22Rv1 (cell line): Measurements from ENCODE around the gene LBP.
"Not testable (repeated sequence)": the region's sequence is repeated elsewhere in the genome, so short reads cannot be mapped to it uniquely, and the experiment has no call there.

Source experiments
- H3K27ac ChIP-seq: fragments of 450-650 bp; 2 replicates; pipeline ENCODE4 v1.5.1; 2017
- CTCF ChIP-seq: fragments of 450-650 bp; IDR thresholded peaks from 2 replicates; pipeline ENCODE4 v1.5.1; 2017; ENCODE audit warnings: mild to moderate bottlenecking
- ZFX ChIP-seq: fragments of 450-650 bp; IDR thresholded peaks from 2 replicates; pipeline ENCODE4 v1.6.1; 2017; ENCODE audit warnings: antibody characterized with exemption, borderline replicate concordance

Gene LBP

DNA sequence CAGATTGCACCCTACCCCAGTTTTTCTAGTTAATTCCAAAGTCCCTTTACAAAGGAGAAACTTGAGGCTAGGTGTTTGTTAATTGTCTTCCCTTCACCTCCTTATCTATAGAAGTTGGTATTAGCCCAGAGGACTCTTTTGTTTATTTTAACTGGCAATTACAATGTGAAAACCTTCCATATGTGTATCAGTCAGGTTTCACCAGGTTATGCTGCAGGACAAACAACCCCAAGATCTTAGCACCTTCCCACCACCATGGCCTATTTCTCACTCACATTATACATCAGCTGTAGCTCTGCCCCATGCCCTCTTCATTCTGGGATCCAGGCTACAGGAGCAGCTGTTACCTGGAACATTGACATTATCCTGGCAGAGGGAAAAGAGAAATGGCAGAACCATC, 57.7 kb downstream of the LBP start:
- no peak overlapping the region for H3K27ac ChIP-seq
- TF ChIP-seq CTCF, result no peak
- TF ChIP-seq ZFX, result no peak

DNA sequence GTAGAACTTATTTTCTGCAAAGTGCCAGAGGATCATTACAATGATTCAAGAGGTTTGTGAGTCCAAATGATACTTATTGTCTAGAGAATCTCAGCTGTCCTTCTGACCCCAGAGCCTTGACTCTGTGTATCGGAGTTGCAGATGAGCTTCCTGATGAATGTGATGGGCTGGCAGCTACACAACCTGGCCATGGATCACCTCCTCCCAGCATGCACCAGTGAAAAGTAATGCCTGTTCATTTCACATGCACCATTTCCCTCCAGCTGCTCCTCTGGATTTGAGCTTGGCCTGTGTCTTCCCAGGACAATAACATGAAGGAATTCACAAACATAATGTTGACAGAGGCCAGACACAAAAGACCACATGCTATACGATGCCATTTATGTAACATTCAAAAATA, 58.9 kb downstream of the LBP start:
- H3K27ac ChIP-seq, result no peak overlapping the region
- TF ChIP-seq ZFX, result no peak

- H3K27ac ChIP-seq, result no peak overlapping the region
- TF ChIP-seq ZFX (no peak), CTCF (no peak)
Observed at GRCh38 chr20:38406476-38406875, 60.2 kb downstream of the LBP start.

- H3K27ac ChIP-seq, result no peak overlapping the region
- TF ChIP-seq CTCF (no peak), ZFX (no peak)
Observed at GRCh38 chr20:38407321-38407720, 61.0 kb downstream of the LBP start.

DNA sequence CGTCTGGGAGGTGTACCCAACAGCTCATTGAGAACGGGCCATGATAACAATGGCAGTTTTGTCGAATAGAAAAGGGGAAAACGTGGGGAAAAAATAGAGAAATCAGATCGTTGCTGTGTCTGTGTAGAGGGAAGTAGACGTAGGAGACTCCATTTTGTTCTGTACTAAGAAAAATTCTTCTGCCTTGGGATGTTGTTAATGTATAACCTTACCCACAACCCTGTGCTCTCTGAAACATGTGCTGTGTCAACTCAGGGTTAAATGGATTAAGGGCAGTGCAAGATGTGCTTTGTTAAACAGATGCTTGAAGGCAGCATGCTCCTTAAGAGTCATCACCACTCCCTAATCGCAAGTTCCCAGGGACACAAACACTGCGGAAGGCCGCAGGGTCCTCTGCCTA, 61.5 kb downstream of the LBP start:
- H3K27ac ChIP-seq, result not testable (repeated sequence)

DNA sequence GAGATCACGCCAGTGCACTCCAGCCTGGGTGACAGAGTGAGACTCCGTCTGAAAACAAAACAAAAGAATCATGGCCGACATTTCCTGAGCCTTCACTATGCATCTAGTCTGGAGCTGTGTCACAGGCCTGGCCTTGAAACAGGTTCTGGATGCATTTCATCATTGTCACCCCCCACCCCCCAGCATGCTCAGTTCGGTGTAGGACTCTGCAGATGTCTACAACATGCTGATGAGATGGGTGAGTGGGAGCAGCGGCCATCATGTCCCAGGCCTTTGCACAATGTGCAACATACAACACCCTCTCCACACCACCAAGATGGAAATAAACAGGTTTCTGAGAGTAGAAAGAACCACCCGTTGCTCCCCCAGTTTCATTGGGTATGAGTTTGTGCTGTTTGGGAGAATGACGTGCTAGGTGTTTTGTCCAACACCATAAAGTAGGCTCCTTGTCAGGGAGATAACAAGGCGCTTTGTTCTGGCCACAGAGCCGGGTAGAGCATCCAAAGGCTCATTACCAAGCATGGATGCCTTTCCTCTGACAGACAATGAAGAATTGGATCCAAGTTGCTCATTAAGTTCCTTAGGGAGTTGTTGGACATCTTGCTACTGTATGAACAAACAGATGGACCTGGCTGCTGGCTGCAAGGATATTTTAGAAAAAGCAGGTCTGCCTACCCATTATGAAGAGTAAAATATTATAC, 66.7 kb downstream of the LBP start:
- TF ChIP-seq ZFX (no peak), CTCF (no peak)
- H3K27ac ChIP-seq, result no peak overlapping the region

GRCh38 chr20:38414769-38415450, 68.6 kb downstream of the LBP start:
- TF ChIP-seq CTCF, result no peak
- no peak for TF ChIP-seq ZFX
- no peak overlapping the region for H3K27ac ChIP-seq

GRCh38 chr20:38418509-38419204, 72.4 kb downstream of the LBP start:
- TF ChIP-seq CTCF, result no peak
- TF ChIP-seq ZFX, result no peak
- H3K27ac ChIP-seq, result peak overlapping the region; percentile 25; the same call in 1 of the 2 replicates
